ENCODE measurements around the gene C1QTNF3.

DNA sequence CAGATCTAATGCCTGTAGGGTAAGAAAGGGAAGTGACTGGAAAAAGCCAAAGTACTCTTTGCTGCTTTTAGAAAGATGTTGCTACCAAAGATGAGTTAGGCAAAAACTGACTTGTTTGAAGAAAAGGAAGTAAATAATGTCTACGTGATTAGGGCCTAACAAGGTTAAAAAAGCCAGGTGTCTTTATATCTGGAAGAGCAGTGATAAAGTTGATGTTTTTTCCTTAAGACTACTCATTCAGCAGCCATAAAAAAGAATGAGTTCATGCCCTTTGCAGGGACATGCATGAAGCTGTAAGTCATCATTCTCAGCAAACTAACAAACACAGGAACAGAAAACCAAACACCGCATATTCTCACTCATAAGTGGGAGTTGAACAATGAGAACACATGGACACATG, 21.7 kb downstream of the C1QTNF3 start:
- TF ChIP-seq, protein P1, sequence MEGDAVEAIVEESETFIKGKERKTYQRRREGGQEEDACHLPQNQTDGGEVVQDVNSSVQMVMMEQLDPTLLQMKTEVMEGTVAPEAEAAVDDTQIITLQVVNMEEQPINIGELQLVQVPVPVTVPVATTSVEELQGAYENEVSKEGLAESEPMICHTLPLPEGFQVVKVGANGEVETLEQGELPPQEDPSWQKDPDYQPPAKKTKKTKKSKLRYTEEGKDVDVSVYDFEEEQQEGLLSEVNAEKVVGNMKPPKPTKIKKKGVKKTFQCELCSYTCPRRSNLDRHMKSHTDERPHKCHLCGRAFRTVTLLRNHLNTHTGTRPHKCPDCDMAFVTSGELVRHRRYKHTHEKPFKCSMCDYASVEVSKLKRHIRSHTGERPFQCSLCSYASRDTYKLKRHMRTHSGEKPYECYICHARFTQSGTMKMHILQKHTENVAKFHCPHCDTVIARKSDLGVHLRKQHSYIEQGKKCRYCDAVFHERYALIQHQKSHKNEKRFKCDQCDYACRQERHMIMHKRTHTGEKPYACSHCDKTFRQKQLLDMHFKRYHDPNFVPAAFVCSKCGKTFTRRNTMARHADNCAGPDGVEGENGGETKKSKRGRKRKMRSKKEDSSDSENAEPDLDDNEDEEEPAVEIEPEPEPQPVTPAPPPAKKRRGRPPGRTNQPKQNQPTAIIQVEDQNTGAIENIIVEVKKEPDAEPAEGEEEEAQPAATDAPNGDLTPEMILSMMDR (IDR thresholded peaks at IDR 0.05; ENCODE audit: control extremely low read depth in 1 of 3, insufficient read depth in 1 of 3, low read depth in 1 of 3, low read length in 3 of 3), result no peak
- TF ChIP-seq POLR2A (IDR thresholded peaks at IDR 0.05; ENCODE audit: control extremely low read depth in 1 of 2, low read depth in 2 of 2, low read length in 2 of 2) (no peak), CEBPB (IDR thresholded peaks at IDR 0.05; ENCODE audit: low read depth, low read length) (no peak), RBBP5 (IDR thresholded peaks at IDR 0.05; ENCODE audit: borderline replicate concordance, low read depth, low read length) (no peak), CBX5 (IDR thresholded peaks at IDR 0.05; ENCODE audit: low read depth, low read length) (no peak), POLR2AphosphoS5 (IDR thresholded peaks at IDR 0.05; ENCODE audit: low read depth, low read length) (no peak), GTF2F1 (IDR thresholded peaks at IDR 0.05; ENCODE audit: borderline replicate concordance, low read depth, low read length) (no peak), GABPA (IDR thresholded peaks at IDR 0.05; ENCODE audit: borderline replicate concordance, insufficient read depth, low read length) (no peak), EP300 (IDR thresholded peaks at IDR 0.05; ENCODE audit: borderline replicate concordance in 1 of 2, low read depth in 2 of 2, low read length in 2 of 2) (no peak), RNF2 (IDR thresholded peaks at IDR 0.05; ENCODE audit: borderline replicate concordance, low read depth, low read length, missing control alignments, poor library complexity, severe bottlenecking) (no peak), SP1 (IDR thresholded peaks at IDR 0.05; ENCODE audit: low read depth, low read length) (no peak), JUN (IDR thresholded peaks at IDR 0.05; ENCODE audit: low read depth, low read length) (no peak), SP2 (IDR thresholded peaks at IDR 0.05; ENCODE audit: low read length) (no peak)
- TF ChIP-seq, protein P2, sequence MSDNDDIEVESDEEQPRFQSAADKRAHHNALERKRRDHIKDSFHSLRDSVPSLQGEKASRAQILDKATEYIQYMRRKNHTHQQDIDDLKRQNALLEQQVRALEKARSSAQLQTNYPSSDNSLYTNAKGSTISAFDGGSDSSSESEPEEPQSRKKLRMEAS (IDR thresholded peaks at IDR 0.05), result no peak
